Measurements from ENCODE around the gene ABCA12. TPM values are rescaled to one million over a fixed set of nuclear protein-coding genes. Genes with fewer than 3 reads are reported as not detected.

ABCA12 gene
- total and polyA plus RNA-seq, 10 of the 15 experiments (the other 5 are each of a cell fraction or from before 2014, with no cell fraction given) = 1.2 to 12.1 (median 6.0) TPM

DNA sequence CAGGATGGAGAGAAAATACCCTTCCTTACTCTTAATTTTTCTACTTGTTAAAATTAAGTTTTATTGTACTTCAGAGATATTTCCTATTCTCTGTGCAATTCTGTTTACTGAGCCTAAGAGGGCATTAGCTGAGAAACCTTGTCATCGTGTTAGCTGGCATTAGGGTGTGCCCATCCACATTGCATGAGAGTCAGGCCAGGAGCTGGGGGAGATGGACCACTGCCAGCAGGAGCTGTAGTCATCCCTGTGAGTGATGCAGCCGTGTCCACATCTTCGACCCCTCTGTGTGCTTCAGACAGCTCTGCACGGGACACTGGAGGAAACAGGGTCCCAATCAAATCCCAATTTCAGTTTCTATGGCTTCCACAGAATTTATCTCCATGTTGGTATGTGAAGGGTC lies 34.2 kb downstream of the ABCA12 start (continued):
- TF ChIP-seq, protein P1, sequence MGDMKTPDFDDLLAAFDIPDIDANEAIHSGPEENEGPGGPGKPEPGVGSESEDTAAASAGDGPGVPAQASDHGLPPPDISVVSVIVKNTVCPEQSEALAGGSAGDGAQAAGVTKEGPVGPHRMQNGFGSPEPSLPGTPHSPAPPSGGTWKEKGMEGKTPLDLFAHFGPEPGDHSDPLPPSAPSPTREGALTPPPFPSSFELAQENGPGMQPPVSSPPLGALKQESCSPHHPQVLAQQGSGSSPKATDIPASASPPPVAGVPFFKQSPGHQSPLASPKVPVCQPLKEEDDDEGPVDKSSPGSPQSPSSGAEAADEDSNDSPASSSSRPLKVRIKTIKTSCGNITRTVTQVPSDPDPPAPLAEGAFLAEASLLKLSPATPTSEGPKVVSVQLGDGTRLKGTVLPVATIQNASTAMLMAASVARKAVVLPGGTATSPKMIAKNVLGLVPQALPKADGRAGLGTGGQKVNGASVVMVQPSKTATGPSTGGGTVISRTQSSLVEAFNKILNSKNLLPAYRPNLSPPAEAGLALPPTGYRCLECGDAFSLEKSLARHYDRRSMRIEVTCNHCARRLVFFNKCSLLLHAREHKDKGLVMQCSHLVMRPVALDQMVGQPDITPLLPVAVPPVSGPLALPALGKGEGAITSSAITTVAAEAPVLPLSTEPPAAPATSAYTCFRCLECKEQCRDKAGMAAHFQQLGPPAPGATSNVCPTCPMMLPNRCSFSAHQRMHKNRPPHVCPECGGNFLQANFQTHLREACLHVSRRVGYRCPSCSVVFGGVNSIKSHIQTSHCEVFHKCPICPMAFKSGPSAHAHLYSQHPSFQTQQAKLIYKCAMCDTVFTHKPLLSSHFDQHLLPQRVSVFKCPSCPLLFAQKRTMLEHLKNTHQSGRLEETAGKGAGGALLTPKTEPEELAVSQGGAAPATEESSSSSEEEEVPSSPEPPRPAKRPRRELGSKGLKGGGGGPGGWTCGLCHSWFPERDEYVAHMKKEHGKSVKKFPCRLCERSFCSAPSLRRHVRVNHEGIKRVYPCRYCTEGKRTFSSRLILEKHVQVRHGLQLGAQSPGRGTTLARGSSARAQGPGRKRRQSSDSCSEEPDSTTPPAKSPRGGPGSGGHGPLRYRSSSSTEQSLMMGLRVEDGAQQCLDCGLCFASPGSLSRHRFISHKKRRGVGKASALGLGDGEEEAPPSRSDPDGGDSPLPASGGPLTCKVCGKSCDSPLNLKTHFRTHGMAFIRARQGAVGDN (IDR thresholded peaks at IDR 0.05) = no peak
- TF ChIP-seq, protein P2, sequence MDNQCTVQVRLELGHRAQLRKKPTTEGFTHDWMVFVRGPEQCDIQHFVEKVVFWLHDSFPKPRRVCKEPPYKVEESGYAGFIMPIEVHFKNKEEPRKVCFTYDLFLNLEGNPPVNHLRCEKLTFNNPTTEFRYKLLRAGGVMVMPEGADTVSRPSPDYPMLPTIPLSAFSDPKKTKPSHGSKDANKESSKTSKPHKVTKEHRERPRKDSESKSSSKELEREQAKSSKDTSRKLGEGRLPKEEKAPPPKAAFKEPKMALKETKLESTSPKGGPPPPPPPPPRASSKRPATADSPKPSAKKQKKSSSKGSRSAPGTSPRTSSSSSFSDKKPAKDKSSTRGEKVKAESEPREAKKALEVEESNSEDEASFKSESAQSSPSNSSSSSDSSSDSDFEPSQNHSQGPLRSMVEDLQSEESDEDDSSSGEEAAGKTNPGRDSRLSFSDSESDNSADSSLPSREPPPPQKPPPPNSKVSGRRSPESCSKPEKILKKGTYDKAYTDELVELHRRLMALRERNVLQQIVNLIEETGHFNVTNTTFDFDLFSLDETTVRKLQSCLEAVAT (IDR thresholded peaks at IDR 0.05) = no peak
- TF ChIP-seq WRNIP1 (IDR thresholded peaks at IDR 0.05; ENCODE audit: borderline replicate concordance, low read depth, low read length) (no peak), ZSCAN29 (IDR thresholded peaks at IDR 0.05) (no peak)
- TF ChIP-seq, protein P3, sequence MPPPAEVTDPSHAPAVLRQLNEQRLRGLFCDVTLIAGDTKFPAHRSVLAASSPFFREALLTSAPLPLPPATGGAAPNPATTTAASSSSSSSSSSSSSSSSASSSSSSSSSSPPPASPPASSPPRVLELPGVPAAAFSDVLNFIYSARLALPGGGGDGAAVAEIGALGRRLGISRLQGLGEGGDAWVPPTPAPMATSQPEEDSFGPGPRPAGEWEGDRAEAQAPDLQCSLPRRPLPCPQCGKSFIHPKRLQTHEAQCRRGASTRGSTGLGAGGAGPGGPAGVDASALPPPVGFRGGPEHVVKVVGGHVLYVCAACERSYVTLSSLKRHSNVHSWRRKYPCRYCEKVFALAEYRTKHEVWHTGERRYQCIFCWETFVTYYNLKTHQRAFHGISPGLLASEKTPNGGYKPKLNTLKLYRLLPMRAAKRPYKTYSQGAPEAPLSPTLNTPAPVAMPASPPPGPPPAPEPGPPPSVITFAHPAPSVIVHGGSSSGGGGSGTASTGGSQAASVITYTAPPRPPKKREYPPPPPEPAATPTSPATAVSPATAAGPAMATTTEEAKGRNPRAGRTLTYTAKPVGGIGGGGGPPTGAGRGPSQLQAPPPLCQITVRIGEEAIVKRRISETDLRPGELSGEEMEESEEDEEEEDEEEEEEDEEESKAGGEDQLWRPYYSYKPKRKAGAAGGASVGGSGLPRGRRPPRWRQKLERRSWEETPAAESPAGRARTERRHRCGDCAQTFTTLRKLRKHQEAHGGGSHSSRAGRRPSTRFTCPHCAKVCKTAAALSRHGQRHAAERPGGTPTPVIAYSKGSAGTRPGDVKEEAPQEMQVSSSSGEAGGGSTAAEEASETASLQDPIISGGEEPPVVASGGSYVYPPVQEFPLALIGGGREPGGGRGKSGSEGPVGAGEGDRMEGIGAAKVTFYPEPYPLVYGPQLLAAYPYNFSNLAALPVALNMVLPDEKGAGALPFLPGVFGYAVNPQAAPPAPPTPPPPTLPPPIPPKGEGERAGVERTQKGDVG (CRISPR knock-in tag; IDR thresholded peaks at IDR 0.05) = no peak
